Measurements from ENCODE around the gene TRIM8.

DNA sequence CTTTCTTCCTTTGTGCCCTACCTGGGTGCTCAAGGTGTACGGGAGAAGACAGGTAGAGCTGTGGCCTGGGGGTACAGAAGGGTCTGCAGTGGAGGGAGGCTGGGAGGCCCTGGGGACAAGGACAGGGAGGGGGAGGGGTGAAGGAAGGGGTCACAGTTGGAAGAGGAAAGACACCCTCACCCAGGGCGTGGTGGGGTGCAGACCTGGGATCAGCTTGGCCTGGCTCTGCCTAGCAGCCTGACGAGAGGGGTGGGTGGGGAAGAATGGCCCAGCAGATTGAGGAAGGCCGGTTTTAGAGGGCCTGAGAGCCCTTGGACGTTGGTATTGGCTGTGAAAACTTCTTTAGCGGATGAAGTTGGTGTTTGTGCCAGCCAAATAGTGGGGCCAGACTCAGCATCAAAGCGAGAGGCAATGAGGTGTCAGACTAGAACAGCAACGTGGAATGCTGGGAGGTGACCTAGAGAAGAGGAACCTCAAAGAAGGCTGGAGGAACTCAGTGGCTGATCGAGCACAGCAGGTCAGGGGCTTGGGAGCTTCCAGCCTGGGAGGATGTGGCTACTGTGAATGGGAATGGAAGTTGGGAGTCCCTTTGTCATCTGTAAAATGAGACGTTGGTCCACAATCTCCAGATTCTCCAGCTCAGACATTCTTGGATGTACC is 18.1 kb upstream of the TRIM8 start:
- TF ChIP-seq, protein P1, sequence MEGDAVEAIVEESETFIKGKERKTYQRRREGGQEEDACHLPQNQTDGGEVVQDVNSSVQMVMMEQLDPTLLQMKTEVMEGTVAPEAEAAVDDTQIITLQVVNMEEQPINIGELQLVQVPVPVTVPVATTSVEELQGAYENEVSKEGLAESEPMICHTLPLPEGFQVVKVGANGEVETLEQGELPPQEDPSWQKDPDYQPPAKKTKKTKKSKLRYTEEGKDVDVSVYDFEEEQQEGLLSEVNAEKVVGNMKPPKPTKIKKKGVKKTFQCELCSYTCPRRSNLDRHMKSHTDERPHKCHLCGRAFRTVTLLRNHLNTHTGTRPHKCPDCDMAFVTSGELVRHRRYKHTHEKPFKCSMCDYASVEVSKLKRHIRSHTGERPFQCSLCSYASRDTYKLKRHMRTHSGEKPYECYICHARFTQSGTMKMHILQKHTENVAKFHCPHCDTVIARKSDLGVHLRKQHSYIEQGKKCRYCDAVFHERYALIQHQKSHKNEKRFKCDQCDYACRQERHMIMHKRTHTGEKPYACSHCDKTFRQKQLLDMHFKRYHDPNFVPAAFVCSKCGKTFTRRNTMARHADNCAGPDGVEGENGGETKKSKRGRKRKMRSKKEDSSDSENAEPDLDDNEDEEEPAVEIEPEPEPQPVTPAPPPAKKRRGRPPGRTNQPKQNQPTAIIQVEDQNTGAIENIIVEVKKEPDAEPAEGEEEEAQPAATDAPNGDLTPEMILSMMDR (IDR thresholded peaks at IDR 0.05): no peak
- TF ChIP-seq POLR2A (IDR thresholded peaks at IDR 0.05): no peak
